GM23338 (cell line): ENCODE measurements around the gene DPYD.

Experiments
- EZH2 ChIP-seq: fragments of 200-600 bp; sonication (generic); IDR thresholded peaks from one replicate; pipeline ENCODE4 v1.8.0; 2017; ENCODE audit warnings: antibody characterized with exemption, mild to moderate bottlenecking, low read depth; ENCODE audit not compliant: unreplicated experiment
- TF ChIP-seq, protein P1 (sequence below), 2 experiments: fragments of 200-600 bp in 1 of 2; sonication (generic) in 1 of 2; conservative IDR thresholded peaks; 2 replicates each; pipeline versions ENCODE4 v1.5.1 to v1.6.1; 2016 to 2017; ENCODE audit warnings: antibody characterized with exemption in 2 of 2, low read depth in 2 of 2, mild to moderate bottlenecking in 2 of 2, moderate library complexity in 1 of 2
- TF ChIP-seq, protein P2 (sequence below): IDR thresholded peaks from one replicate; pipeline ENCODE4 v1.6.1; 2018; ENCODE audit warnings: antibody characterized with exemption; ENCODE audit not compliant: unreplicated experiment

DNA sequence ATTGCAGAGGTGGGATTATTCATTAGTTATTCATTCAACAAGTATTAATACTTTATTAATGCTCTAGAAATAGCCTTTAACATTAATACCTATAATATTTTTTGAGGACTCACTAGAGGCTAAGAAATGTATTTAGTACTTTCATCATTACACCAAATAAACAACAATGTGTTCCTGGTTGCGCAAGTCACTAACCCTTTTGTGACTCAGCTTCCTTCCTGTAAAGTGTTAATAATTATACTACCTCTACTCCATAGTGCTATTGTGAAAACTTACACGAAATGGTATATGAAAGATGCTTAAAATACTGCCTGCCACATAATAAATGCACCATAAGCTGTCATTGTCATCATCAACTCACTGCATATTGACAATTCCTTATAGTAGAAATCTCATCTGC, 431.0 kb downstream of the DPYD start:
- TF ChIP-seq, protein P1, sequence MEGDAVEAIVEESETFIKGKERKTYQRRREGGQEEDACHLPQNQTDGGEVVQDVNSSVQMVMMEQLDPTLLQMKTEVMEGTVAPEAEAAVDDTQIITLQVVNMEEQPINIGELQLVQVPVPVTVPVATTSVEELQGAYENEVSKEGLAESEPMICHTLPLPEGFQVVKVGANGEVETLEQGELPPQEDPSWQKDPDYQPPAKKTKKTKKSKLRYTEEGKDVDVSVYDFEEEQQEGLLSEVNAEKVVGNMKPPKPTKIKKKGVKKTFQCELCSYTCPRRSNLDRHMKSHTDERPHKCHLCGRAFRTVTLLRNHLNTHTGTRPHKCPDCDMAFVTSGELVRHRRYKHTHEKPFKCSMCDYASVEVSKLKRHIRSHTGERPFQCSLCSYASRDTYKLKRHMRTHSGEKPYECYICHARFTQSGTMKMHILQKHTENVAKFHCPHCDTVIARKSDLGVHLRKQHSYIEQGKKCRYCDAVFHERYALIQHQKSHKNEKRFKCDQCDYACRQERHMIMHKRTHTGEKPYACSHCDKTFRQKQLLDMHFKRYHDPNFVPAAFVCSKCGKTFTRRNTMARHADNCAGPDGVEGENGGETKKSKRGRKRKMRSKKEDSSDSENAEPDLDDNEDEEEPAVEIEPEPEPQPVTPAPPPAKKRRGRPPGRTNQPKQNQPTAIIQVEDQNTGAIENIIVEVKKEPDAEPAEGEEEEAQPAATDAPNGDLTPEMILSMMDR (conservative IDR thresholded peaks at IDR 0.05; ENCODE audit: low read depth in 2 of 2): no peak
- TF ChIP-seq, protein P2, sequence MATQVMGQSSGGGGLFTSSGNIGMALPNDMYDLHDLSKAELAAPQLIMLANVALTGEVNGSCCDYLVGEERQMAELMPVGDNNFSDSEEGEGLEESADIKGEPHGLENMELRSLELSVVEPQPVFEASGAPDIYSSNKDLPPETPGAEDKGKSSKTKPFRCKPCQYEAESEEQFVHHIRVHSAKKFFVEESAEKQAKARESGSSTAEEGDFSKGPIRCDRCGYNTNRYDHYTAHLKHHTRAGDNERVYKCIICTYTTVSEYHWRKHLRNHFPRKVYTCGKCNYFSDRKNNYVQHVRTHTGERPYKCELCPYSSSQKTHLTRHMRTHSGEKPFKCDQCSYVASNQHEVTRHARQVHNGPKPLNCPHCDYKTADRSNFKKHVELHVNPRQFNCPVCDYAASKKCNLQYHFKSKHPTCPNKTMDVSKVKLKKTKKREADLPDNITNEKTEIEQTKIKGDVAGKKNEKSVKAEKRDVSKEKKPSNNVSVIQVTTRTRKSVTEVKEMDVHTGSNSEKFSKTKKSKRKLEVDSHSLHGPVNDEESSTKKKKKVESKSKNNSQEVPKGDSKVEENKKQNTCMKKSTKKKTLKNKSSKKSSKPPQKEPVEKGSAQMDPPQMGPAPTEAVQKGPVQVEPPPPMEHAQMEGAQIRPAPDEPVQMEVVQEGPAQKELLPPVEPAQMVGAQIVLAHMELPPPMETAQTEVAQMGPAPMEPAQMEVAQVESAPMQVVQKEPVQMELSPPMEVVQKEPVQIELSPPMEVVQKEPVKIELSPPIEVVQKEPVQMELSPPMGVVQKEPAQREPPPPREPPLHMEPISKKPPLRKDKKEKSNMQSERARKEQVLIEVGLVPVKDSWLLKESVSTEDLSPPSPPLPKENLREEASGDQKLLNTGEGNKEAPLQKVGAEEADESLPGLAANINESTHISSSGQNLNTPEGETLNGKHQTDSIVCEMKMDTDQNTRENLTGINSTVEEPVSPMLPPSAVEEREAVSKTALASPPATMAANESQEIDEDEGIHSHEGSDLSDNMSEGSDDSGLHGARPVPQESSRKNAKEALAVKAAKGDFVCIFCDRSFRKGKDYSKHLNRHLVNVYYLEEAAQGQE: no peak
- TF ChIP-seq EZH2: no peak
